GM21723 (cell line): ENCODE measurements around the gene VSTM2A.

Experiments
- ATAC-seq: cut with Tn5 transposase; IDR thresholded peaks from one replicate; pipeline ENCODE4 v1.9.1; 2021; ENCODE audit warnings: mild to moderate bottlenecking, moderate library complexity; ENCODE audit not compliant: unreplicated experiment

Gene VSTM2A

GRCh38 chr7:54615537-54615936, 73.4 kb downstream of the VSTM2A start:
- ATAC-seq = no peak
